Epithelial cell of umbilical artery (primary cell): ENCODE results near the gene RWDD3. TPM values are rescaled to one million over a fixed set of nuclear protein-coding genes. Genes with fewer than 3 reads are reported as not detected.

Experiments
- total RNA-seq: library from RNA; depleted of rRNA; stranded (reverse); fragments of >200 nt; gene quantifications from 2 replicates; pipeline ENCODE4 v1.2.3, GENCODE V29; 2014

Gene RWDD3
- total RNA-seq: 20.8 and 21.1 TPM in 2 replicates

GRCh38 chr1:95233737-95234500 is at the start of gene RWDD3:
Gene RWDD3, plus strand, starts transcription at chr1:95234210. Its CDS starts 21 bp downstream, at chr1:95234231.

Other genes starting within 250 kb of the RWDD3 start
- 0.97 and 1.1 TPM in 2 replicates for gene ALG14, start 161.3 kb upstream of the RWDD3 start, total RNA-seq
- gene TLCD4, start 116.9 kb upstream of the RWDD3 start, total RNA-seq: under 0.01 TPM in 1 of 2 replicates, not detected in the other